Heart left ventricle (tissue), 16 donors: ENCODE results near the gene WWC1. TPM values are rescaled to one million over a fixed set of nuclear protein-coding genes. Genes with fewer than 3 reads are reported as not detected.

Source experiments
- ATAC-seq, 4 donors: fragments of 200-7000 bp; cut with Tn5 transposase; one replicate each; pipeline ENCODE4 v1.9.1; 2020 to 2022; ENCODE audit warnings: moderate library complexity in 4 of 4, mild to moderate bottlenecking in 3 of 4, moderate number of reproducible peaks in 1 of 4
- DNase-seq, 5 donors: peaks; one replicate each; pipeline ENCODE4 v3.0.0-alpha.2; 2020
- H3K27ac ChIP-seq, 12 donors: fragments of 200-600 bp; sonication (generic) in 4 of 12; one replicate each; pipeline versions ENCODE4 v1.5.0 to v1.8.0; 2016 to 2022; ENCODE audit warnings: mild to moderate bottlenecking in 2 of 12
- H3K27me3 ChIP-seq, 9 donors: fragments of 200-600 bp; sonication (generic) in 2 of 9; one replicate each; pipeline versions ENCODE4 v1.5.1 to v1.8.0; 2016 to 2022; ENCODE audit warnings: mild to moderate bottlenecking in 3 of 9
- H3K36me3 ChIP-seq, 9 donors: fragments of 200-600 bp; sonication (generic) in 2 of 9; one replicate each; pipeline versions ENCODE4 v1.5.0 to v1.8.0; 2018 to 2022; ENCODE audit warnings: mild to moderate bottlenecking in 2 of 9
- H3K4me1 ChIP-seq, 12 donors: fragments of 200-600 bp; sonication (generic) in 4 of 12; one replicate each; pipeline versions ENCODE4 v1.5.0 to v1.8.0; 2016 to 2022; ENCODE audit warnings: mild to moderate bottlenecking in 3 of 12
- H3K4me3 ChIP-seq, 12 donors: fragments of 200-600 bp; sonication (generic) in 4 of 12; one replicate each; pipeline versions ENCODE4 v1.5.0 to v1.8.0; 2017 to 2022; ENCODE audit warnings: mild to moderate bottlenecking in 9 of 12, moderate library complexity in 4 of 12
- H3K9me3 ChIP-seq, 12 donors: fragments of 200-600 bp; sonication (generic) in 4 of 12; one replicate each; pipeline versions ENCODE4 v1.5.0 to v1.8.0; 2016 to 2022; ENCODE audit warnings: mild to moderate bottlenecking in 1 of 12
- CTCF ChIP-seq, 12 donors: fragments of 200-600 bp; sonication (generic) in 4 of 12; IDR thresholded peaks; one replicate each; pipeline versions ENCODE4 v1.5.0 to v1.8.0; 2018 to 2022; ENCODE audit warnings: antibody characterized with exemption in 12 of 12, mild to moderate bottlenecking in 5 of 12
- POLR2A ChIP-seq, 2 donors: fragments of 450-650 bp; IDR thresholded peaks; one replicate each; pipeline ENCODE4 v1.6.1; 2017; ENCODE audit warnings: antibody characterized with exemption in 2 of 2, mild to moderate bottlenecking in 2 of 2, moderate library complexity in 2 of 2
- WGBS, 4 donors: extraction: QIAGEN DNeasy Blood & Tissue Kit in 2 of 4; methylation state at CpG; one replicate each; pipeline versions ENCODE4 v1.1.5 to v1.1.7; 2013 to 2018; 5-methylcytosine and 5-hydroxymethylcytosine counted together
- intact Hi-C, 10 donors: fragments of 100-400 bp; cut with DNase I; formaldehyde crosslinking; loops; one replicate each; pipeline versions ENCODE4 v1.11.1 to v1.14.2; 2022
- polyA plus RNA-seq, 2 donors: library from polyadenylated mRNA; stranded (reverse); fragments of 200-250 nt; gene quantifications; one replicate each; pipeline ENCODE4 v1.2.3, GENCODE V29; 2013
- total RNA-seq, 9 donors: library from RNA; depleted of rRNA in 2 of 9; stranded (reverse); fragments of >200 nt in 2 of 9; fragmentation: NEBNext Ultra II Directional in 3 of 9; extraction: Animal tissue kit (Norgen Biotek cat#: 25700) in 3 of 9; gene quantifications; one replicate each; pipeline versions ENCODE4 v1.1.0 to v1.2.4, GENCODE V29; 2016 to 2023
- donor health status: ischemic (EF 13 %, LVEDD 7.1; RV severe dilation, severe dysfunction).
- donor health status: healthy with polysubstance abuse.
- donor health status: DM: no; HTN: yes; CAD: no.
- donor health status: DM: no; HTN: no; CAD: no.
- donor health status: ischemic (EF 25% LVEDD 6.9; RV normal size, moderate dysfunction).
- donor health status: ischemic (EF 25% LVEDD 5.7; RV mildly dilated, moderate dysfunction).
- donor health status: healthy.
- donor health status: DM: yes; HTN: yes; CAD: no.
- donor health status: ischemic (EF 35%, LVEDD 5.7; RV mildly dilated, moderate dysfunction).
- donor health status: nonischemic (EF 11% LVEDD 7.7; RV severe dilation, severe dysfunction).
- donor health status: DM: yes; HTN: yes; CAD: no.
- donor health status: PGD.
- donor health status: ischemic (EF 29% LVEDD 5.4; RV normal size, mild dysfunction).
- donor health status: nonischemic (EF 23%, LVEDD 6.1; RV moderate dilation, normal function).

Gene WWC1
- total and polyA plus RNA-seq, 11 donors, result 0.23 to 21.5 (median 1.7) TPM

- Histone ChIP-seq H3K4me3 (no peak overlapping the region), H3K4me1 (no peaks in the 10 kb centered on the region), H3K27me3 (peaks cover 0 to 27% (median 5%) of the 10 kb centered on the region in 9 donors), H3K36me3 (no peaks in the 10 kb centered on the region), H3K27ac (no peak overlapping the region), H3K9me3 (no peaks in the 10 kb centered on the region)
- ATAC-seq (no peak), DNase-seq (no peak)
- TF ChIP-seq CTCF (IDR thresholded peaks at IDR 0.05), result no peak
- no peak for TF ChIP-seq POLR2A (IDR thresholded peaks at IDR 0.05)
- intact Hi-C loops, result no loop called here
- 88 to 95% (median 92%) methylated on average over 3 of the region's 3 CpGs for WGBS, 4 donors
Measured at GRCh38 chr5:168327019-168327421, 35.6 kb downstream of the WWC1 start.

GRCh38 chr5:168327451-168327850, 36.0 kb downstream of the WWC1 start:
- H3K9me3 ChIP-seq, result no peaks in the 10 kb centered on the region
- H3K36me3 ChIP-seq, result no peaks in the 10 kb centered on the region
- DNase-seq (no peak), ATAC-seq (no peak)
- intact Hi-C loops, result no loop called here
- H3K27me3 ChIP-seq, result peaks cover 0 to 27% (median 5%) of the 10 kb centered on the region in 9 donors
- TF ChIP-seq CTCF (IDR thresholded peaks at IDR 0.05) (no peak), POLR2A (IDR thresholded peaks at IDR 0.05) (no peak)
- H3K4me3 ChIP-seq, result no peak overlapping the region
- WGBS, 4 donors, result 70 to 91% (median 74%) methylated on average over 2 of the region's 2 CpGs
- no peak overlapping the region for H3K27ac ChIP-seq
- no peaks in the 10 kb centered on the region for H3K4me1 ChIP-seq

GRCh38 chr5:168327994-168328393, 36.5 kb downstream of the WWC1 start:
- Histone ChIP-seq H3K36me3 (no peaks in the 10 kb centered on the region), H3K4me1 (no peaks in the 10 kb centered on the region), H3K27me3 (peaks cover 0 to 27% (median 5%) of the 10 kb centered on the region in 9 donors), H3K9me3 (no peaks in the 10 kb centered on the region), H3K4me3 (no peak overlapping the region), H3K27ac (no peak overlapping the region)
- ATAC-seq, result no peak
- intact Hi-C loops, result no loop called here
- no peak for DNase-seq
- 66 to 78% (median 72%) methylated on average over 4 of the region's 4 CpGs for WGBS, 4 donors
- TF ChIP-seq CTCF (IDR thresholded peaks at IDR 0.05) (no peak), POLR2A (IDR thresholded peaks at IDR 0.05) (no peak)

- Histone ChIP-seq H3K9me3 (no peaks in the 10 kb centered on the region), H3K27ac (no peak overlapping the region), H3K36me3 (no peaks in the 10 kb centered on the region), H3K4me3 (no peak overlapping the region), H3K4me1 (no peaks in the 10 kb centered on the region), H3K27me3 (peaks cover 0 to 27% (median 5%) of the 10 kb centered on the region in 9 donors)
- no peak for DNase-seq
- 14 to 28% (median 21%) methylated on average over 6 of the region's 6 CpGs for WGBS, 4 donors
- no peak for TF ChIP-seq POLR2A (IDR thresholded peaks at IDR 0.05)
- TF ChIP-seq CTCF (IDR thresholded peaks at IDR 0.05), result no peak
- ATAC-seq, result no peak
- intact Hi-C loops, result no loop called here
Measured at GRCh38 chr5:168328814-168329213, 37.4 kb downstream of the WWC1 start.
